Keratinocyte (primary cell): ENCODE data around the gene KIAA0825. TPM values are rescaled to one million over a fixed set of nuclear protein-coding genes. Genes with fewer than 3 reads are reported as not detected.

Source experiments
- DNase-seq: peaks from one replicate; pipeline ENCODE4 v3.0.0-alpha.2; 2011; ENCODE audit warnings: low read depth, missing footprints, low spot score
- FAIRE-seq: peaks from 2 replicates; lab custom pipeline; 2011; peaks lifted over from hg19 to GRCh38; lab: Jason Lieb, UNC
- H2AFZ ChIP-seq: 2 replicates; pipeline ENCODE4 v1.6.0; 2012; ENCODE audit warnings: low read length, control low read depth, inconsistent platforms; ENCODE audit not compliant: control insufficient read depth
- H3K27ac ChIP-seq: 2 replicates; pipeline ENCODE4 v1.5.1; 2011; ENCODE audit warnings: low read length; ENCODE audit not compliant: control insufficient read depth, insufficient read depth
- H3K27me3 ChIP-seq: 3 replicates; pipeline ENCODE4 v1.6.0; 2011; ENCODE audit warnings: low read length; ENCODE audit not compliant: control insufficient read depth, insufficient read depth; ENCODE audit errors: extremely low read depth
- H3K36me3 ChIP-seq, 2 experiments: 2 replicates in 1 of 2; 3 replicates in 1 of 2; pipeline ENCODE4 v1.5.1; 2011; ENCODE audit warnings: low read length in 2 of 2, mild to moderate bottlenecking in 1 of 2; ENCODE audit not compliant: control insufficient read depth in 2 of 2, insufficient read depth in 2 of 2; ENCODE audit errors: extremely low read depth in 1 of 2
- H3K4me1 ChIP-seq: 3 replicates; pipeline ENCODE4 v1.5.1; 2011; ENCODE audit warnings: low read length; ENCODE audit not compliant: control insufficient read depth, insufficient read depth; ENCODE audit errors: extremely low read depth
- H3K4me2 ChIP-seq: 3 replicates; pipeline ENCODE4 v1.6.0; 2011; ENCODE audit warnings: low read depth, low read length; ENCODE audit not compliant: control insufficient read depth, insufficient read depth; ENCODE audit errors: extremely low read depth
- H3K4me3 ChIP-seq, 3 experiments: fragments of 200-600 bp in 1 of 3; sonication (generic) in 1 of 3; 2 replicates in 2 of 3; 3 replicates in 1 of 3; pipeline ENCODE4 v1.5.1; 2011 to 2016; ENCODE audit warnings: low read length in 3 of 3, mild to moderate bottlenecking in 3 of 3, control low read depth in 2 of 3, inconsistent platforms in 1 of 3, low read depth in 1 of 3, mixed read lengths in 1 of 3, mixed run types in 1 of 3, moderate library complexity in 1 of 3; ENCODE audit not compliant: control insufficient read depth in 2 of 3, insufficient read depth in 2 of 3; ENCODE audit errors: extremely low read depth in 1 of 3
- H3K79me2 ChIP-seq: 2 replicates; pipeline ENCODE4 v1.6.0; 2012; ENCODE audit warnings: low read length; ENCODE audit not compliant: control insufficient read depth, insufficient read depth
- H3K9ac ChIP-seq: 3 replicates; pipeline ENCODE4 v1.6.0; 2011; ENCODE audit warnings: low read length; ENCODE audit not compliant: control insufficient read depth, insufficient read depth; ENCODE audit errors: extremely low read depth
- H3K9me1 ChIP-seq: 3 replicates; pipeline ENCODE4 v1.6.0; 2011; ENCODE audit warnings: low read length; ENCODE audit not compliant: control insufficient read depth, insufficient read depth; ENCODE audit errors: extremely low read depth
- H3K9me3 ChIP-seq: 2 replicates; pipeline ENCODE4 v1.5.1; 2012; ENCODE audit warnings: low read depth, low read length; ENCODE audit not compliant: control insufficient read depth
- H4K20me1 ChIP-seq: 3 replicates; pipeline ENCODE4 v1.6.0; 2011; ENCODE audit warnings: low read length; ENCODE audit not compliant: control insufficient read depth, insufficient read depth; ENCODE audit errors: extremely low read depth
- EZH2 ChIP-seq: IDR thresholded peaks from one replicate; pipeline ENCODE4 v1.6.1; 2012; ENCODE audit warnings: inconsistent platforms, mild to moderate bottlenecking, low read length, moderate library complexity
- dilution Hi-C: fragments of 300-500 bp; cut with MboI; formaldehyde crosslinking; loops from one replicate; pipeline ENCODE4 v1.7.0; 2020; ENCODE audit warnings: low sequenced_read_pairs; ENCODE audit not compliant: extremely low pct_ligation_motif_present
- polyA plus RNA-seq, 5 experiments: library from polyadenylated mRNA; depleted of rRNA in 3 of 5; stranded (reverse) in 3 of 5; stranded (forward) in 1 of 5; unstranded in 1 of 5; fragments of >200 nt; gene quantifications; 1 replicate in 1 of 5; 2 replicates in 3 of 5; 3 replicates in 1 of 5; pipeline versions ENCODE4 v1.2.1 to v1.2.3, GENCODE V29; 2011 to 2012; ENCODE audit warnings: missing spikeins in 2 of 5, low read depth in 1 of 5, low replicate concordance in 1 of 5
- TF ChIP-seq, protein P1 (sequence below), 3 experiments: IDR thresholded peaks in 1 of 3; conservative IDR thresholded peaks in 1 of 3; optimal IDR thresholded peaks in 1 of 3; 2 replicates in 2 of 3; 3 replicates in 1 of 3; pipeline versions ENCODE3 to v1.5.1; 2011; ENCODE audit warnings: low read length in 3 of 3, mild to moderate bottlenecking in 3 of 3, moderate library complexity in 2 of 3, control low read depth in 1 of 3, inconsistent platforms in 1 of 3; ENCODE audit not compliant: insufficient read depth in 2 of 3; ENCODE audit errors: extremely low read depth in 1 of 3

Gene KIAA0825
- polyA plus RNA-seq, 1 donor (not counting 4 experiments of a cell fraction or from before 2014, with no cell fraction given), result 1.2 TPM

DNA sequence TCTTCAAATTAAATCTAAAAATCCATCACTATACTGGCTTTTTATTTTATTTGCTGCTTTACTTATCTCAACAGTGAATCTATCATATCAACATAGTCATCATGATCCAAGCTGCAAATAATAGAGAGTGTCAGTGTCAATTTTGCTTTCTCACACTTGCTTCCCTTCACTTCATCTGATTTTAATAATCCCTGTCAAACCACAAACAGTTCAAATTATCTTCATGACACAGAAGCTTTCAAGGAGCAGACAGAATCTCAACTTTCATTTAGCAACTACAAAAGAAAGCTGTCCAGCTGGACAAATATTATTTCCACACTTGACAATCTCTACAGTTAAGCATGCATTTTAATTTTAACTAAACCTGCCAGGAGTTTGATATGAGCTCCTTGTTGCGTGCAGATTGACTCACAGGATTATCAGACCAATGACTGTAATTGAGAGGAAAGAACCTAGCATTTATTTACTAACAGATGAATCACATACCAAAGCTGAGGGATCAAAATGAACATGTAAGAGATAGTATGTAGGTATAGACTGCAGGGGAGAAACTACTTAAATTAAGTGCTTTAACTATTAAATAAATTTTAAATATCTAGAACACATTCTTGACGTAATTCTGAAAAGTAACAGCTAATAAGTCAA is 56.0 kb downstream of the KIAA0825 start:
- Histone ChIP-seq H3K79me2 (no peaks in the 10 kb centered on the region), H3K9me1 (no peaks in the 10 kb centered on the region), H3K4me1 (no peaks in the 10 kb centered on the region), H3K27me3 (no peaks in the 10 kb centered on the region), H3K9ac (no peak overlapping the region), H2AFZ (no peak overlapping the region), H3K4me2 (no peak overlapping the region), H4K20me1 (no peaks in the 10 kb centered on the region), H3K36me3 (no peaks in the 10 kb centered on the region), H3K27ac (no peak overlapping the region), H3K4me3 (no peak overlapping the region), H3K9me3 (no peaks in the 10 kb centered on the region)
- TF ChIP-seq, protein P1, sequence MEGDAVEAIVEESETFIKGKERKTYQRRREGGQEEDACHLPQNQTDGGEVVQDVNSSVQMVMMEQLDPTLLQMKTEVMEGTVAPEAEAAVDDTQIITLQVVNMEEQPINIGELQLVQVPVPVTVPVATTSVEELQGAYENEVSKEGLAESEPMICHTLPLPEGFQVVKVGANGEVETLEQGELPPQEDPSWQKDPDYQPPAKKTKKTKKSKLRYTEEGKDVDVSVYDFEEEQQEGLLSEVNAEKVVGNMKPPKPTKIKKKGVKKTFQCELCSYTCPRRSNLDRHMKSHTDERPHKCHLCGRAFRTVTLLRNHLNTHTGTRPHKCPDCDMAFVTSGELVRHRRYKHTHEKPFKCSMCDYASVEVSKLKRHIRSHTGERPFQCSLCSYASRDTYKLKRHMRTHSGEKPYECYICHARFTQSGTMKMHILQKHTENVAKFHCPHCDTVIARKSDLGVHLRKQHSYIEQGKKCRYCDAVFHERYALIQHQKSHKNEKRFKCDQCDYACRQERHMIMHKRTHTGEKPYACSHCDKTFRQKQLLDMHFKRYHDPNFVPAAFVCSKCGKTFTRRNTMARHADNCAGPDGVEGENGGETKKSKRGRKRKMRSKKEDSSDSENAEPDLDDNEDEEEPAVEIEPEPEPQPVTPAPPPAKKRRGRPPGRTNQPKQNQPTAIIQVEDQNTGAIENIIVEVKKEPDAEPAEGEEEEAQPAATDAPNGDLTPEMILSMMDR (optimal IDR thresholded peaks at IDR 0.05 in 1 of 3, IDR thresholded peaks at IDR 0.05 in 1 of 3, conservative IDR thresholded peaks at IDR 0.05 in 1 of 3; ENCODE audit: extremely low read depth in 1 of 3, insufficient read depth in 2 of 3, low read length in 3 of 3), result no peak
- TF ChIP-seq EZH2, result no peak
- DNase-seq, result no peak
- no peak for FAIRE-seq
- dilution Hi-C loops, result no loop called here

DNA sequence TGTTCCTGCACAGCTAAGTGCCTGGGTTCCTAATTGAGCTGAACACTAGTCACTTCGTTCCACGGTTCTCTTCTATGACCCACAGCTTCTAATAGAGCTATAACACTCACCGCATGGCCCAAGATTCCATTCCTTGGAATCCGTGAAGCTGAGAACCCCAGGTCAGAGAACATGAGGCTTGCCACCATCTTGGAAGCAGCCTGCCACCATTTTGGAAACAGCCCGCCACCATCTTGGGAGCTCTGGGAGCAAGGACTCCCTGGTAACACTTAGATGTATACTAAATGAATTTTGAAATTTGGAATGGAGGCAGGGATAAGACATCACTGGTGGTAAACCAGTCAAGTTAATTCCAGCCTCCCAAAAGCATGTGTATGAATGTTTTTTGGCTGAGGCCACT is 60.4 kb downstream of the KIAA0825 start:
- Histone ChIP-seq H4K20me1 (no peaks in the 10 kb centered on the region), H3K36me3 (no peaks in the 10 kb centered on the region), H3K79me2 (no peaks in the 10 kb centered on the region), H3K4me2 (no peak overlapping the region), H3K4me3 (no peak overlapping the region), H3K4me1 (no peaks in the 10 kb centered on the region), H3K9me3 (no peaks in the 10 kb centered on the region), H3K27ac (no peak overlapping the region), H3K27me3 (no peaks in the 10 kb centered on the region), H3K9me1 (no peaks in the 10 kb centered on the region), H3K9ac (no peak overlapping the region), H2AFZ (no peak overlapping the region)
- TF ChIP-seq EZH2, result no peak
- TF ChIP-seq, protein P1 (optimal IDR thresholded peaks at IDR 0.05 in 1 of 3, IDR thresholded peaks at IDR 0.05 in 1 of 3, conservative IDR thresholded peaks at IDR 0.05 in 1 of 3; ENCODE audit: extremely low read depth in 1 of 3, insufficient read depth in 2 of 3, low read length in 3 of 3), result no peak
- DNase-seq (no peak), FAIRE-seq (no peak)
- dilution Hi-C loops, result no loop called here
